Body of pancreas (tissue), 4 donors: Measurements from ENCODE around the gene PKP4. TPM values are rescaled to one million over a fixed set of nuclear protein-coding genes. Genes with fewer than 3 reads are reported as not detected.
"Not testable (repeated sequence)": the region's sequence is repeated elsewhere in the genome, so short reads cannot be mapped to it uniquely, and the experiment has no call there.

Experiments used
- ATAC-seq: fragments of 150-250 bp; one replicate; pipeline ENCODE4 v1.9.1; 2016
- DNase-seq, 4 donors: peaks; one replicate each; pipeline ENCODE4 v3.0.0-alpha.2; 2019
- H3K27ac ChIP-seq, 4 donors: fragments of 200-600 bp; sonication (generic); 1 replicate in 3 of 4; 2 replicates in 1 of 4; pipeline versions ENCODE4 v1.5.1 to v1.6.1; 2016 to 2019; ENCODE audit warnings: mild to moderate bottlenecking in 1 of 4, mixed read lengths in 1 of 4, moderate library complexity in 1 of 4
- H3K27me3 ChIP-seq, 2 donors: fragments of 200-600 bp; sonication (generic); one replicate each; pipeline ENCODE4 v1.6.0; 2016; ENCODE audit warnings: mild to moderate bottlenecking in 1 of 2
- H3K36me3 ChIP-seq, 2 donors: fragments of 200-600 bp; sonication (generic); replicated peaks in 1 of 2; 2 replicates each; pipeline ENCODE4 v1.5.1; 2016; ENCODE audit warnings: low read depth in 2 of 2; ENCODE audit not compliant: insufficient read depth in 1 of 2
- H3K4me1 ChIP-seq: fragments of 200-600 bp; sonication (generic); one replicate; pipeline ENCODE4 v1.6.0; 2016
- H3K4me3 ChIP-seq, 2 donors: fragments of 200-600 bp; sonication (generic); 1 replicate in 1 of 2; 2 replicates in 1 of 2; pipeline ENCODE4 v1.5.1; 2016 to 2019
- H3K9me3 ChIP-seq, 3 donors: fragments of 200-600 bp; sonication (generic); 1 replicate in 2 of 3; 2 replicates in 1 of 3; pipeline ENCODE4 v1.5.1; 2016
- POLR2A ChIP-seq, 3 donors: fragments of 450-650 bp; IDR thresholded peaks; one replicate each; pipeline ENCODE4 v1.6.1; 2016; ENCODE audit warnings: antibody characterized with exemption in 3 of 3, mild to moderate bottlenecking in 2 of 3
- WGBS, 2 donors: methylation state at CpG; one replicate each; pipeline ENCODE4 v1.1.5; 2017; 5-methylcytosine and 5-hydroxymethylcytosine counted together
- intact Hi-C: fragments of 100-400 bp; cut with DNase I; formaldehyde crosslinking; loops from one replicate; pipeline ENCODE4 v1.15.1; 2023
- total RNA-seq, 2 donors: library from RNA; depleted of rRNA; stranded (reverse); fragments of >200 nt; gene quantifications; one replicate each; pipeline ENCODE4 v1.1.0, GENCODE V29; 2016
- TF ChIP-seq, protein P1 (sequence below), 7 experiments: fragments of 450-650 bp in 4 of 7; fragments of 200-600 bp in 3 of 7; sonication (generic) in 3 of 7; IDR thresholded peaks; one replicate each; pipeline ENCODE4 v1.5.1; 2016 to 2019; ENCODE audit warnings: antibody characterized with exemption in 7 of 7

The PKP4 gene
- total RNA-seq, 2 donors from 2014 or later = 36.3 to 50.1 TPM

DNA sequence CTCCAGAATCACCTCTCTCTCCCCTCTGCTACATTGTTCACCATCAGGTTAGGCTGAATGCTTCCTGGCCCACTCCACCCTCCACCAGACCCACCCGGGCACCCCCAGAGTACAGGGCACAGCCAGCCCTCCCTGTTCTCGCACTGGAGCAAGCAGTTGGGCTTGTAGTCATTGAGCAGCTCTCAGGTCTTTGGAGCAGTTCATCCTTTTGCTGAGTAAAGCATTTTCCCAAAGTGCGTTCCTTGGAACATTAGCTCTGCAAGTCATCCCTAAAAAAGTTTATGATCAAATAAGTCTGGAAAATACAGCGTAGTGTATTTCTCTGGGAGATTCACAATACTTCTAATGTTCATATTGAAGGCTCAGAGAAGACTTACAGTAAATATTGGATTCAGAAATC, 234.9 kb downstream of the PKP4 start:
- TF ChIP-seq, protein P1, sequence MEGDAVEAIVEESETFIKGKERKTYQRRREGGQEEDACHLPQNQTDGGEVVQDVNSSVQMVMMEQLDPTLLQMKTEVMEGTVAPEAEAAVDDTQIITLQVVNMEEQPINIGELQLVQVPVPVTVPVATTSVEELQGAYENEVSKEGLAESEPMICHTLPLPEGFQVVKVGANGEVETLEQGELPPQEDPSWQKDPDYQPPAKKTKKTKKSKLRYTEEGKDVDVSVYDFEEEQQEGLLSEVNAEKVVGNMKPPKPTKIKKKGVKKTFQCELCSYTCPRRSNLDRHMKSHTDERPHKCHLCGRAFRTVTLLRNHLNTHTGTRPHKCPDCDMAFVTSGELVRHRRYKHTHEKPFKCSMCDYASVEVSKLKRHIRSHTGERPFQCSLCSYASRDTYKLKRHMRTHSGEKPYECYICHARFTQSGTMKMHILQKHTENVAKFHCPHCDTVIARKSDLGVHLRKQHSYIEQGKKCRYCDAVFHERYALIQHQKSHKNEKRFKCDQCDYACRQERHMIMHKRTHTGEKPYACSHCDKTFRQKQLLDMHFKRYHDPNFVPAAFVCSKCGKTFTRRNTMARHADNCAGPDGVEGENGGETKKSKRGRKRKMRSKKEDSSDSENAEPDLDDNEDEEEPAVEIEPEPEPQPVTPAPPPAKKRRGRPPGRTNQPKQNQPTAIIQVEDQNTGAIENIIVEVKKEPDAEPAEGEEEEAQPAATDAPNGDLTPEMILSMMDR (IDR thresholded peaks at IDR 0.05) = no peak
- TF ChIP-seq POLR2A (IDR thresholded peaks at IDR 0.05) = no peak

GRCh38 chr2:158692372-158693103, 235.8 kb downstream of the PKP4 start:
- H3K27ac ChIP-seq = no peak overlapping the region
- H3K36me3 ChIP-seq = no peaks in the 10 kb centered on the region
- TF ChIP-seq, protein P1 (IDR thresholded peaks at IDR 0.05) = no peak
- TF ChIP-seq POLR2A (IDR thresholded peaks at IDR 0.05) = no peak
- H3K4me3 ChIP-seq = no peak overlapping the region
- 75 to 88% methylated on average over 3 of the region's 3 CpGs for WGBS, 2 donors
- ATAC-seq (no peak), DNase-seq (no peak)
- no peaks in the 10 kb centered on the region for H3K4me1 ChIP-seq
- intact Hi-C loops = no loop called here
- peaks cover 0 to 6% (median 0%) of the 10 kb centered on the region in 3 donors for H3K9me3 ChIP-seq
- no peaks in the 10 kb centered on the region for H3K27me3 ChIP-seq

More for the DNA sequence above, 234.9 kb downstream of the PKP4 start:
- Histone ChIP-seq H3K4me3 (no peak overlapping the region), H3K27ac (no peak overlapping the region), H3K36me3 (no peaks in the 10 kb centered on the region), H3K27me3 (no peaks in the 10 kb centered on the region), H3K4me1 (no peaks in the 10 kb centered on the region), H3K9me3 (peaks cover 0 to 2% (median 0%) of the 10 kb centered on the region in 3 donors)
- no peak for DNase-seq
- WGBS, 2 donors = 75 to 91% methylated on average over 4 of the region's 4 CpGs
- intact Hi-C loops = no loop called here
- ATAC-seq = no peak

- Histone ChIP-seq H3K4me3 (no peak overlapping the region), H3K27me3 (no peaks in the 10 kb centered on the region), H3K36me3 (no peaks in the 10 kb centered on the region), H3K9me3 (peaks cover 0 to 6% (median 0%) of the 10 kb centered on the region in 3 donors), H3K4me1 (no peaks in the 10 kb centered on the region), H3K27ac (no peak overlapping the region)
- intact Hi-C loops = no loop called here
- DNase-seq (no peak), ATAC-seq (no peak)
- TF ChIP-seq, protein P1 (IDR thresholded peaks at IDR 0.05) = no peak
- TF ChIP-seq POLR2A (IDR thresholded peaks at IDR 0.05) = no peak
Observed at GRCh38 chr2:158693476-158693875, 236.7 kb downstream of the PKP4 start.

GRCh38 chr2:158695305-158695704, 238.6 kb downstream of the PKP4 start:
- H3K4me1 ChIP-seq = no peaks in the 10 kb centered on the region
- no peak overlapping the region for H3K27ac ChIP-seq
- ATAC-seq = no peak
- no peak for DNase-seq
- intact Hi-C loops = no loop called here
- H3K36me3 ChIP-seq = no peaks in the 10 kb centered on the region
- H3K9me3 ChIP-seq = peaks cover 0 to 6% (median 0%) of the 10 kb centered on the region in 3 donors
- no peaks in the 10 kb centered on the region for H3K27me3 ChIP-seq
- TF ChIP-seq, protein P1 (IDR thresholded peaks at IDR 0.05) = no peak
- H3K4me3 ChIP-seq = no peak overlapping the region

DNA sequence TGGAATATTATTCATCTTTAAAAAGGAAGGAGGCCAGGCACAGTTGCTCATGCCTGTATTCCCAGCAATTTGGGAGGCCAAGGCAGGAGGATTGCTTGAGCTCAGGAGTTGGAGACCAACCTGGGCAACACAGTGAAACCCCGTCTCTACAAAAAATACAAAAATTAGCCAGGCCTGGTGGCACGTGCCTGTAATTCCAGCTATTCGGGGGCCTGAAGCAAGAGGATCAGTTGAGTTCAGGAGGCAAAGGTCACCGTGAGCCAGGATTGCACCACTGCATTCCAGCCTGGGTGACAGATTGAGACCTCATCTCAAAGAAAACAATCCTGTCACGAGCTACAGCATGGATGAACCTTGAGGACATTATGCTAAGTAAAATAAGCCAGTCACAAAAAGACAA, 239.0 kb downstream of the PKP4 start:
- ATAC-seq, H3K27me3 ChIP-seq, H3K27ac ChIP-seq, DNase-seq, H3K36me3 ChIP-seq, H3K4me1 ChIP-seq, intact Hi-C loops, H3K9me3 ChIP-seq, H3K4me3 ChIP-seq: not testable (repeated sequence)
- WGBS, 2 donors = 76 to 86% methylated on average over 5 of the region's 5 CpGs
